Pancreas (tissue), 10 donors: ENCODE data around the gene RTN4R. TPM values are rescaled to one million over a fixed set of nuclear protein-coding genes. Genes with fewer than 3 reads are reported as not detected.

Experiments
- ATAC-seq, 4 donors: fragments of 200-7000 bp; cut with Tn5 transposase; one replicate each; pipeline versions ENCODE4 v1.8.0 to v1.9.1; 2020; ENCODE audit warnings: mild to moderate bottlenecking in 4 of 4, moderate library complexity in 4 of 4
- DNase-seq, 6 donors: peaks; one replicate each; pipeline ENCODE4 v3.0.0-alpha.2; 2020
- FAIRE-seq: peaks from 2 replicates; lab custom pipeline; 2012; peaks lifted over from hg19 to GRCh38; lab: Jason Lieb, UNC
- H3K27ac ChIP-seq, 4 donors: fragments of 200-600 bp; sonication (generic); 1 replicate in 3 of 4; 2 replicates in 1 of 4; pipeline versions ENCODE4 v1.5.0 to v1.8.0; 2020
- H3K27me3 ChIP-seq, 4 donors: fragments of 200-600 bp; one replicate each; pipeline ENCODE4 v1.8.0; 2021
- H3K36me3 ChIP-seq, 3 donors: fragments of 200-600 bp; sonication (generic) in 1 of 3; one replicate each; pipeline versions ENCODE4 v1.5.0 to v1.8.0; 2020 to 2021
- H3K4me1 ChIP-seq, 3 donors: fragments of 200-600 bp; one replicate each; pipeline ENCODE4 v1.8.0; 2021
- H3K4me3 ChIP-seq, 4 donors: fragments of 200-600 bp; sonication (generic) in 2 of 4; one replicate each; pipeline versions ENCODE4 v1.5.0 to v1.8.0; 2020 to 2021
- H3K9me3 ChIP-seq, 4 donors: fragments of 200-600 bp; one replicate each; pipeline ENCODE4 v1.8.0; 2021
- WGBS, 2 donors: extraction: QIAGEN DNeasy Blood & Tissue Kit; methylation state at CpG; one replicate each; pipeline ENCODE4 v1.1.7; 2013; 5-methylcytosine and 5-hydroxymethylcytosine counted together
- intact Hi-C, 3 donors: fragments of 100-400 bp; cut with DNase I; formaldehyde crosslinking; loops; one replicate each; pipeline versions ENCODE4 v1.11.1 to v1.14.2; 2022
- polyA plus RNA-seq, 2 donors: library from polyadenylated mRNA; stranded (reverse); fragments of 200-250 nt; gene quantifications; one replicate each; pipeline ENCODE4 v1.2.3, GENCODE V29; 2013
- total RNA-seq, 6 donors: library from RNA; stranded (reverse); fragmentation: NEBNext Ultra II Directional in 4 of 6; extraction: Animal tissue kit (Norgen Biotek cat#: 25700) in 4 of 6; gene quantifications; one replicate each; pipeline versions ENCODE4 v1.2.1 to v1.2.4, GENCODE V29; 2021 to 2023
- TF ChIP-seq, protein P1 (sequence below), 4 donors: fragments of 200-600 bp; sonication (generic) in 3 of 4; IDR thresholded peaks; one replicate each; pipeline versions ENCODE4 v1.5.0 to v1.8.0; 2021; ENCODE audit warnings: antibody characterized with exemption in 4 of 4
- donor health status: healthy with polysubstance abuse.
- donor health status: DM: no; HTN: no; CAD: no; lungs with moderate emphysema.
- donor health status: DM: no; HTN: no; CAD: no.
- donor health status: control.
- donor health status: control.
- donor health status: Bipolar disorder and iron deficiency.
- donor health status: DM: yes; HTN: yes; CAD: no.
- donor health status: DM: no; HTN: no; CAD: no.
- donor health status: DM: no; HTN: no; CAD: no.
- donor health status: DM: yes; HTN: yes; CAD: no.

The RTN4R gene
- total and polyA plus RNA-seq, 8 donors = 0.88 to 7.4 (median 1.7) TPM

DNA sequence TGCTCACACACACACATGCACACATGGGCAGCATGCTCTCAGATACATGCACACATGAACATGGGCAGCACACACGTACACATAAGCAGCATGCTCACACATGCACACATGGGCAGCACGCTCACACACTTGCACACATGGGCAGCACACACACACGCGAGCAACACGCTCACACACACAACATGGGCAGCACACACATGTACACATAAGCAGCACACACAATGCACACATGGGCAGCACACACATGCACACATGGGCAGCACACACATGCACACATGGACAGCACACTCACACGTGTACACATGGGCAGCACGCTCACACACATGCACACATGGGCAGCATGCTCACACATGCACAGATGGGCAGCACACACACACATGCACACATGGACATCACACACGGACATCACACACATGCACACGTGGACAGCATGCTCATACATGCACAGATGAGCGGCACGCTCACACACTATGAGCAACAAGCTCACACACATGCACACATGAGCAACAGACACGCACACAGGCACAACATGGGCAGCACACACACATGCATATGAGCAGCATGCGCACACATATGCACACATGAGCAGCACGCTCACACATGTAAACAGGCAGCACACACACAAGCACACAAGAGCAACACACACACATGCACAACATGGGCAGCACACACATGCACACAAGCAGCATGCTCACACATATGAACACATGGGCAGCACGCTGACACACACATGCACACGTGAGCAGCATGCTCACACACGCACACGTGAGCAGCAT is 43.0 kb downstream of the RTN4R start:
- Histone ChIP-seq H3K9me3 (no peaks in the 10 kb centered on the region), H3K27ac (no peak overlapping the region), H3K27me3 (no peaks in the 10 kb centered on the region), H3K4me1 (peaks cover 22 to 43% (median 37%) of the 10 kb centered on the region in 3 donors), H3K4me3 (no peak overlapping the region), H3K36me3 (no peaks in the 10 kb centered on the region)
- FAIRE-seq = no peak
- DNase-seq = no peak
- ATAC-seq = no peak
- WGBS, 2 donors = 90 to 95% methylated on average over 18 of the region's 18 CpGs
- TF ChIP-seq, protein P1, sequence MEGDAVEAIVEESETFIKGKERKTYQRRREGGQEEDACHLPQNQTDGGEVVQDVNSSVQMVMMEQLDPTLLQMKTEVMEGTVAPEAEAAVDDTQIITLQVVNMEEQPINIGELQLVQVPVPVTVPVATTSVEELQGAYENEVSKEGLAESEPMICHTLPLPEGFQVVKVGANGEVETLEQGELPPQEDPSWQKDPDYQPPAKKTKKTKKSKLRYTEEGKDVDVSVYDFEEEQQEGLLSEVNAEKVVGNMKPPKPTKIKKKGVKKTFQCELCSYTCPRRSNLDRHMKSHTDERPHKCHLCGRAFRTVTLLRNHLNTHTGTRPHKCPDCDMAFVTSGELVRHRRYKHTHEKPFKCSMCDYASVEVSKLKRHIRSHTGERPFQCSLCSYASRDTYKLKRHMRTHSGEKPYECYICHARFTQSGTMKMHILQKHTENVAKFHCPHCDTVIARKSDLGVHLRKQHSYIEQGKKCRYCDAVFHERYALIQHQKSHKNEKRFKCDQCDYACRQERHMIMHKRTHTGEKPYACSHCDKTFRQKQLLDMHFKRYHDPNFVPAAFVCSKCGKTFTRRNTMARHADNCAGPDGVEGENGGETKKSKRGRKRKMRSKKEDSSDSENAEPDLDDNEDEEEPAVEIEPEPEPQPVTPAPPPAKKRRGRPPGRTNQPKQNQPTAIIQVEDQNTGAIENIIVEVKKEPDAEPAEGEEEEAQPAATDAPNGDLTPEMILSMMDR (IDR thresholded peaks at IDR 0.05) = no peak
- intact Hi-C loops = no loop called here

DNA sequence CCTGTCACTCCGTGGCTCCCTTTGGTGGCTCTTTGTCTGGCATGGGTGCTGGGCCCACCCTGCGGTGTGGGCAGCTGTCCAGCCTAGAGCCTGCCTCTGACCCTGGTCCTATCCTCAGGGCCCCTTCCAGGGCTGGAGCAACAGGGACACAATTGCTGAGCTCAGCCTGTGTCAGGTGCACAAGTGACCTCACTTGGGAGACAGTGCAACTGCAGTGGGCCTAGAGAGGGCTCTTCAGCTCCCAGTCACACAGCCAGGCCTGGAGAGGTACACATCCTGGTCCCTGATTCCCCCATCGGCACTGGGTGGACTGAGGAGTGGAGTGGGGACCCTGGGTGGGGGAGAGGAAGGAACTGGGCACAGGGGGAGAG is 43.9 kb downstream of the RTN4R start:
- H3K9me3 ChIP-seq = no peaks in the 10 kb centered on the region
- ATAC-seq = no peak
- no peaks in the 10 kb centered on the region for H3K36me3 ChIP-seq
- FAIRE-seq = no peak
- TF ChIP-seq, protein P1 (IDR thresholded peaks at IDR 0.05) = no peak
- H3K4me1 ChIP-seq = peaks cover 14 to 35% (median 30%) of the 10 kb centered on the region in 3 donors
- intact Hi-C loops = no loop called here
- no peak overlapping the region for H3K27ac ChIP-seq
- DNase-seq = no peak
- 79 to 83% methylated on average over 3 of the region's 3 CpGs for WGBS, 2 donors
- no peak overlapping the region for H3K4me3 ChIP-seq
- H3K27me3 ChIP-seq = no peaks in the 10 kb centered on the region

DNA sequence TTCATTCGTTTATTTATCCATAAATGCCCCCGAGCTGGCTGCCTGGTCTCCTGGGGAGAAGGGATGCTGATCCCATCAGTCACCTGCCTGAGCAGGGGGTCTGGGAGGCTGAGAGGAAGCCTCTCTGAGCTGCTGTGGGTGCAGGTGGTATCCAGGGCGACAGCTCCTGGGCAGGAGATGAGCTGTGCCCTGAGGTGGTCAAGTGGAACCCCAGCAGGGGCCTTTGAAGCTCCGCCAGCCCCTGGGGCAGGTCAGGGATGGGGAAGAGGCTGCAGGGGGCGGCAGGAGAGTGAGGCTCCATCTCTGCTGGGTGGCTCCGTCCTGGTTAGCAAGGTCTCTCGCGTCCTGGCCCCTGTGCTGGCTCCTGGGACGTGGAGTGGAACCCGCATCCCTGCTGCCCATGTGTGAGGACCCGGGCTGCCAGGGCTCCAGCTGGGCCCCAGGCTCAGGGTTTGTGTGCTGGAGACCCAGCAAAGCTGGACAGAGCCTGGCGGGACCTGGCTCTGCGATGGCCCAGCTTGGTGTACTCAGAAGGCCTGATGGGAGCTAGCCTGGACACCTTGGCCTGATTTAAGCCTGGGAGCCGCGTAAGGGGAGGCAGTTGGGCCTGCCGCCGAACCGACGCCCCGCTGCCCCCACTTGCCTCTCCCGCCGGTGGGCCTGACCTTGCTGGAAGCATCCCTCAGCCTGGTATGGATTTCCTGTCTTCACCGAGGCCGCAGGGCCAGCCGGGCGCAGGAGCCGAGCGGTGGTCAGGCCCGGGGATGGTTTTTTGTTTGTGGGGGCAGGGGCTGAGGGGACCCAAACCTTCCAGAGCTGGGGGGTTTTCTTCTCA is 44.5 kb downstream of the RTN4R start:
- Histone ChIP-seq H3K36me3 (no peaks in the 10 kb centered on the region), H3K4me1 (peaks cover 14 to 34% (median 28%) of the 10 kb centered on the region in 3 donors), H3K27ac (no peak overlapping the region), H3K27me3 (no peaks in the 10 kb centered on the region), H3K4me3 (no peak overlapping the region), H3K9me3 (no peaks in the 10 kb centered on the region)
- intact Hi-C loops = no loop called here
- ATAC-seq (no peak), DNase-seq (no peak), FAIRE-seq (no peak)
- WGBS, 2 donors = 80 to 84% methylated on average over 23 to 29 of the region's 29 CpGs
- TF ChIP-seq, protein P1 (IDR thresholded peaks at IDR 0.05) = no peak

DNA sequence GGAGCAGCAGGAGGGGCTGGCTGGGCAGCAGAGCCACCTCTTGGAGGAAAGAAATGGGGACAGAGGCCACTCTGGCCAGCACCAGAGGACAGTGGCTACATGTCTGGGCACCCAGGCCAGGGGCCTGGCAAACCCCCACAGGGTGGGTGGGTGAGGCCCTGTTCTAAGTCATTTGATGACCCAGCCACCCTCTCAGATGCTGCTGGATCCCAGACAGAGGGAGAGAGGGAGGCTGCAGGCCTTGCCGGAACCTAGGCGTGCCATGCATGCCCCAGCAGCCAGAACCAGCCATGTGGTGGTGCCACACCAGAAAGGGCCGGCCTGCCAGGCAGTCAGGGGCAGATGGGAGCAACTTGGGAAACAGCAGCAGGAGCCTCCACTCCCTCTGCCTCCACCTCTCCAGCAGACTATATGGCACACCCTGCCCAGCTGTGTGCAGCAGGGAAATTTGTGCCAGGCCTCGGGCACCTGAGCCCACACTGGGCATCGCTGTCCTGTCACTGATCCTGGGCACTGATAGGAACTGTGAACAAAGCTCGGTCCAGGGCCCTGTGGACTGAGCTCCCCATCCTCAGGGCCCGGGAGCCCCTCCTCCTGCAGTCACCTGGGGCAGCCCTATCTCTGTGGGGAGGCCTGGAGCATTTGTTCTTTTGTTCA is 45.2 kb downstream of the RTN4R start:
- Histone ChIP-seq H3K27me3 (no peaks in the 10 kb centered on the region), H3K9me3 (no peaks in the 10 kb centered on the region), H3K4me3 (no peak overlapping the region), H3K27ac (peak overlapping the region in 1 of 4 donors; percentile 46), H3K4me1 (peaks cover 14 to 26% (median 20%) of the 10 kb centered on the region in 3 donors), H3K36me3 (no peaks in the 10 kb centered on the region)
- ATAC-seq = no peak
- DNase-seq = no peak
- TF ChIP-seq, protein P1 (IDR thresholded peaks at IDR 0.05) = no peak
- WGBS, 2 donors = 89 to 96% methylated on average over 7 of the region's 7 CpGs
- intact Hi-C loops = no loop called here
- FAIRE-seq = no peak
